HepG2 (cell line): ENCODE measurements around the gene CASP5. TPM values are rescaled to one million over a fixed set of nuclear protein-coding genes. Genes with fewer than 3 reads are reported as not detected.

Experiments
- ATAC-seq: fragments of 200-7000 bp; cut with Tn5 transposase; 3 replicates; pipeline ENCODE4 v1.9.1; 2020; ENCODE audit warnings: mild to moderate bottlenecking, moderate library complexity
- BruUV-seq: library from RNA; stranded (reverse); fragments of 400-500 nt; replicated peaks from 2 replicates; lab custom pipeline; 2021; lab: Mats Ljungman, UMichigan
- CTCF ChIA-PET: fragments of 300-600 bp; formaldehyde crosslinking; extraction: SDS; loops from one replicate; lab custom pipeline; 2021; ENCODE audit warnings: low total read pairs, inconsistent platforms, low intra/inter-chr PET ratio; lab: Yijun Ruan, JAX
- POLR2A ChIA-PET: fragments of 350-600 bp; sonication (Branson Sonifier 250); formaldehyde crosslinking; loops from one replicate; lab custom pipeline; 2020; ENCODE audit warnings: antibody characterized with exemption, inconsistent platforms; lab: Yijun Ruan, JAX
- DNase-seq: peaks from one replicate; pipeline ENCODE4 v3.0.0-alpha.2; 2015; ENCODE audit warnings: low spot score
- FAIRE-seq: peaks from 3 replicates; lab custom pipeline; 2011; peaks lifted over from hg19 to GRCh38; lab: Jason Lieb, UNC
- H2AFZ ChIP-seq: one replicate; pipeline ENCODE4 v1.6.1; 2011; ENCODE audit warnings: low read length, inconsistent platforms
- H3K27ac ChIP-seq: fragments of 300-600 bp; 3 replicates; pipeline ENCODE4 v1.8.0; 2011; ENCODE audit warnings: mixed run types, mild to moderate bottlenecking, mixed read lengths, low read length, inconsistent platforms; ENCODE audit not compliant: insufficient read depth; ENCODE audit errors: extremely low read length
- H3K27me3 ChIP-seq, 2 experiments: fragments of 200-600 bp in 1 of 2; 2 replicates in 1 of 2; 3 replicates in 1 of 2; pipeline versions ENCODE4 v1.6.0 to v1.8.0; 2011; ENCODE audit warnings: low read length in 2 of 2, mild to moderate bottlenecking in 2 of 2, moderate library complexity in 2 of 2, inconsistent platforms in 1 of 2; ENCODE audit not compliant: insufficient read depth in 2 of 2, control insufficient read depth in 1 of 2
- H3K36me3 ChIP-seq, 2 experiments: fragments of 200-600 bp in 1 of 2; replicated peaks in 1 of 2; 2 replicates in 1 of 2; 3 replicates in 1 of 2; pipeline versions ENCODE4 v1.5.1 to v1.8.0; 2011; ENCODE audit warnings: low read length in 2 of 2, inconsistent platforms in 1 of 2; ENCODE audit not compliant: insufficient read depth in 2 of 2, control insufficient read depth in 1 of 2
- H3K4me1 ChIP-seq: 2 replicates; pipeline ENCODE4 v1.5.1; 2012; ENCODE audit warnings: low read length, inconsistent platforms; ENCODE audit not compliant: insufficient read depth
- H3K4me2 ChIP-seq: 2 replicates; pipeline ENCODE4 v1.6.0; 2011; ENCODE audit warnings: low read depth, low read length, inconsistent platforms
- H3K4me3 ChIP-seq, 3 experiments: fragments of 200-600 bp in 1 of 3; sonication (generic), shearing (Covaris generic) in 1 of 3; replicated peaks in 1 of 3; 2 replicates each; pipeline ENCODE4 v1.5.1; 2011 to 2016; ENCODE audit warnings: low read length in 3 of 3, inconsistent platforms in 2 of 3, low read depth in 2 of 3, mild to moderate bottlenecking in 2 of 3, control low read depth in 1 of 3, mixed read lengths in 1 of 3; ENCODE audit not compliant: insufficient read depth in 1 of 3
- H3K79me2 ChIP-seq: one replicate; pipeline ENCODE4 v1.6.1; 2011; ENCODE audit warnings: low read length, inconsistent platforms; ENCODE audit not compliant: insufficient read depth
- H3K9ac ChIP-seq: 2 replicates; pipeline ENCODE4 v1.6.0; 2011; ENCODE audit warnings: mild to moderate bottlenecking, low read depth, low read length, inconsistent platforms; ENCODE audit not compliant: insufficient read depth
- H3K9me3 ChIP-seq: 2 replicates; pipeline ENCODE4 v1.5.1; 2012; ENCODE audit warnings: mild to moderate bottlenecking, low read length
- H4K20me1 ChIP-seq: 2 replicates; pipeline ENCODE4 v1.6.0; 2011; ENCODE audit warnings: inconsistent platforms, mild to moderate bottlenecking, low read length, moderate library complexity; ENCODE audit not compliant: insufficient read depth
- CC2D1A ChIP-seq: sonication (generic); formaldehyde crosslinking; IDR thresholded peaks from 2 replicates; pipeline ENCODE4 v1.8.1; 2023; ENCODE audit warnings: mild to moderate bottlenecking, missing genetic modification reagents
- ELF1 ChIP-seq: sonication (generic); formaldehyde crosslinking; IDR thresholded peaks from 2 replicates; pipeline ENCODE4 v1.4.0; 2020; ENCODE audit warnings: missing genetic modification reagents
- ERF ChIP-seq: IDR thresholded peaks from 2 replicates; pipeline ENCODE4 v1.6.1; 2018; ENCODE audit warnings: missing biosample characterization, missing genetic modification reagents
- GPN1 ChIP-seq: sonication (generic); formaldehyde crosslinking; IDR thresholded peaks from 2 replicates; pipeline ENCODE4 v1.5.1; 2020; ENCODE audit warnings: missing genetic modification reagents, borderline replicate concordance
- KLF16 ChIP-seq, 2 experiments: sonication (generic) in 1 of 2; formaldehyde crosslinking in 1 of 2; IDR thresholded peaks; 2 replicates each; pipeline versions ENCODE4 v1.6.1 to v1.8.0; 2016 to 2023; ENCODE audit warnings: missing genetic modification reagents in 2 of 2, missing compliant biosample characterization in 1 of 2
- MAFK ChIP-seq, 2 experiments: IDR thresholded peaks in 1 of 2; conservative IDR thresholded peaks in 1 of 2; 2 replicates each; pipeline ENCODE4 v1.6.1; 2011; ENCODE audit warnings: improper control_type of control experiment in 2 of 2, low read length in 2 of 2
- RBAK ChIP-seq: sonication (generic); formaldehyde crosslinking; IDR thresholded peaks from 2 replicates; pipeline ENCODE4 v1.5.1; 2020; ENCODE audit warnings: mild to moderate bottlenecking, missing genetic modification reagents
- TBP ChIP-seq: sonication (generic); formaldehyde crosslinking; IDR thresholded peaks from 2 replicates; pipeline ENCODE4 v1.5.0; 2020; ENCODE audit warnings: missing genetic modification reagents
- TEAD3 ChIP-seq: optimal IDR thresholded peaks from 2 replicates; pipeline ENCODE3; 2016; ENCODE audit warnings: borderline replicate concordance
- ZBTB38 ChIP-seq: sonication (generic); formaldehyde crosslinking; IDR thresholded peaks from 2 replicates; pipeline ENCODE4 v1.5.1; 2020; ENCODE audit warnings: mild to moderate bottlenecking, missing genetic modification reagents
- ZNF460 ChIP-seq: sonication (generic); formaldehyde crosslinking; IDR thresholded peaks from 2 replicates; pipeline ENCODE4 v1.5.1; 2020; ENCODE audit warnings: missing genetic modification reagents, mild to moderate bottlenecking, borderline replicate concordance
- ZNF546 ChIP-seq: sonication (generic); formaldehyde crosslinking; conservative IDR thresholded peaks from 2 replicates; pipeline ENCODE4 v1.8.1; 2023; ENCODE audit warnings: mild to moderate bottlenecking, missing genetic modification reagents
- ZNF780A ChIP-seq: sonication (generic); formaldehyde crosslinking; IDR thresholded peaks from 2 replicates; pipeline ENCODE4 v1.8.0; 2022; ENCODE audit warnings: mild to moderate bottlenecking, missing genetic modification reagents, moderate library complexity
- ZSCAN29 ChIP-seq: sonication (generic); formaldehyde crosslinking; conservative IDR thresholded peaks from 2 replicates; pipeline ENCODE4 v1.4.0; 2020; ENCODE audit warnings: mild to moderate bottlenecking, missing genetic modification reagents
- WGBS: methylation state at CpG from one replicate; pipeline ENCODE4 v1.1.6; 2017; ENCODE audit warnings: low lambda C conversion rate; 5-methylcytosine and 5-hydroxymethylcytosine counted together
- in situ Hi-C: cut with HindIII; loops from 2 replicates; pipeline ENCODE4 v1.10.0; 2017; ENCODE audit warnings: low pct_unique_long_range_greater_than_20kb; ENCODE audit not compliant: extremely low pct_ligation_motif_present
- intact Hi-C: fragments of 100-400 bp; cut with micrococcal nuclease; formaldehyde crosslinking; loops from one replicate; pipeline ENCODE4 v1.10.0; 2022; ENCODE audit not compliant: unreplicated experiment
- polyA plus RNA-seq, 8 experiments: library from polyadenylated mRNA; depleted of rRNA in 3 of 8; stranded (reverse) in 7 of 8; unstranded in 1 of 8; fragments of >200 nt; fragmentation: Illumina TruSeq in 4 of 8; extraction: Trizol in 4 of 8; gene quantifications; 2 replicates each; pipeline versions ENCODE4 v1.2.1 to v1.2.3, GENCODE V29; 2011 to 2016; ENCODE audit warnings: low read depth in 4 of 8, missing spikeins in 1 of 8, mixed read lengths in 1 of 8; ENCODE audit not compliant: insufficient read depth in 1 of 8
- total RNA-seq, 5 experiments: library from RNA; depleted of rRNA; stranded (reverse); fragments of >200 nt; fragmentation: Illumina TruSeq; extraction: Trizol; gene quantifications; 2 replicates each; pipeline ENCODE4 v1.2.3, GENCODE V29; 2016; ENCODE audit warnings: low read depth in 1 of 5
- TF ChIP-seq, protein P1 (sequence below): IDR thresholded peaks from 2 replicates; pipeline ENCODE4 v1.4.0; 2020; ENCODE audit warnings: mild to moderate bottlenecking, missing genetic modification reagents

CASP5 gene
- total and polyA plus RNA-seq, 2 of the 13 experiments (the other 11 are each of a cell fraction or from before 2014, with no cell fraction given), result not detected

- FAIRE-seq, result no peak
- H3K4me2 ChIP-seq, result no peak overlapping the region
- peak overlapping the region; percentile 11 for H3K27ac ChIP-seq
- H3K9me3 ChIP-seq, result no peaks in the 10 kb centered on the region
- ATAC-seq, result no peak
- no peaks in the 10 kb centered on the region for H4K20me1 ChIP-seq
- TF ChIP-seq KLF16 (CRISPR knock-in tag; IDR thresholded peaks at IDR 0.05), result no peak
- TF ChIP-seq TEAD3 (CRISPR knock-in tag), result no peak
- no peak for TF ChIP-seq MAFK (conservative IDR thresholded peaks at IDR 0.05 in 1 of 2, IDR thresholded peaks at IDR 0.05 in 1 of 2; ENCODE audit: low read length in 2 of 2)
- TF ChIP-seq, all 625 proteins: peak for 0
- WGBS, result 95% methylated on average over 1 of the region's 1 CpG
- no peaks in the 10 kb centered on the region for H3K79me2 ChIP-seq
- no peaks in the 10 kb centered on the region for H3K27me3 ChIP-seq
- no peak for DNase-seq
- H3K4me1 ChIP-seq, result peaks cover 82% of the 10 kb centered on the region
- CTCF ChIA-PET, result no interaction called here
- no peak overlapping the region for H3K4me3 ChIP-seq
- no peaks in the 10 kb centered on the region for H3K36me3 ChIP-seq
- intact Hi-C loops (loop anchor here (5.0 to 10.0 kb wide), 2 partner anchors 52 to 95 kb away; no protein-coding TSS in a partner anchor), in situ Hi-C loops (no loop called here)
- POLR2A ChIA-PET, result interaction anchor here (0.6 kb wide), 1 partner anchor 14 kb away, joined by 4 read pairs; no protein-coding TSS in a partner anchor
- peak overlapping the region; percentile 60 for H2AFZ ChIP-seq
- no TSS peak for BruUV-seq
- H3K9ac ChIP-seq, result no peak overlapping the region
These were observed 26.5 kb upstream of the CASP5 start for GRCh38 chr11:105049481-105049880.

GRCh38 chr11:105046898-105047579 is 24.1 kb upstream of the CASP5 start:
- Histone ChIP-seq H3K9me3 (no peaks in the 10 kb centered on the region), H3K9ac (peak overlapping the region; percentile 23; the same call in 1 of the 2 replicates), H3K4me2 (peak overlapping the region; percentile 53), H3K27me3 (no peaks in the 10 kb centered on the region), H3K27ac (peak overlapping the region; percentile 76), H3K4me1 (peaks cover 65% of the 10 kb centered on the region), H3K4me3 (no peak overlapping the region; a peak in 1 of 6 replicates), H3K79me2 (no peaks in the 10 kb centered on the region), H2AFZ (no peak overlapping the region), H4K20me1 (no peaks in the 10 kb centered on the region), H3K36me3 (no peaks in the 10 kb centered on the region)
- BruUV-seq, result no TSS peak
- FAIRE-seq, result peak; percentile 96
- 44% methylated on average over 8 of the region's 8 CpGs for WGBS
- ChIA-PET POLR2A (interaction anchor here (0.6 to 1.2 kb wide), 3 partner anchors 10 to 78 kb away, joined by 3 to 6 read pairs (median 4); no protein-coding TSS in a partner anchor), CTCF (no interaction called here)
- peak; percentile 92 for DNase-seq
- peak; percentile 94 for ATAC-seq
- intact Hi-C loops, result loop anchor here (1.0 to 10.0 kb wide), 4 partner anchors 10 to 98 kb away; partner anchors contain the start of gene CASP4
- in situ Hi-C loops, result no loop called here
- TF ChIP-seq TBP (CRISPR knock-in tag) (no peak), ELF1 (CRISPR knock-in tag) (peak; percentile 46; the same call in 1 of the 2 replicates), CC2D1A (CRISPR knock-in tag) (no peak), ERF (CRISPR knock-in tag) (peak; percentile 93), ZNF780A (CRISPR knock-in tag) (no peak), GPN1 (CRISPR knock-in tag) (no peak), ZSCAN29 (CRISPR knock-in tag) (no peak), RBAK (no peak), ZNF546 (CRISPR knock-in tag) (no peak), ZNF460 (CRISPR knock-in tag) (no peak), ZBTB38 (CRISPR knock-in tag) (no peak)
- TF ChIP-seq, protein P1, sequence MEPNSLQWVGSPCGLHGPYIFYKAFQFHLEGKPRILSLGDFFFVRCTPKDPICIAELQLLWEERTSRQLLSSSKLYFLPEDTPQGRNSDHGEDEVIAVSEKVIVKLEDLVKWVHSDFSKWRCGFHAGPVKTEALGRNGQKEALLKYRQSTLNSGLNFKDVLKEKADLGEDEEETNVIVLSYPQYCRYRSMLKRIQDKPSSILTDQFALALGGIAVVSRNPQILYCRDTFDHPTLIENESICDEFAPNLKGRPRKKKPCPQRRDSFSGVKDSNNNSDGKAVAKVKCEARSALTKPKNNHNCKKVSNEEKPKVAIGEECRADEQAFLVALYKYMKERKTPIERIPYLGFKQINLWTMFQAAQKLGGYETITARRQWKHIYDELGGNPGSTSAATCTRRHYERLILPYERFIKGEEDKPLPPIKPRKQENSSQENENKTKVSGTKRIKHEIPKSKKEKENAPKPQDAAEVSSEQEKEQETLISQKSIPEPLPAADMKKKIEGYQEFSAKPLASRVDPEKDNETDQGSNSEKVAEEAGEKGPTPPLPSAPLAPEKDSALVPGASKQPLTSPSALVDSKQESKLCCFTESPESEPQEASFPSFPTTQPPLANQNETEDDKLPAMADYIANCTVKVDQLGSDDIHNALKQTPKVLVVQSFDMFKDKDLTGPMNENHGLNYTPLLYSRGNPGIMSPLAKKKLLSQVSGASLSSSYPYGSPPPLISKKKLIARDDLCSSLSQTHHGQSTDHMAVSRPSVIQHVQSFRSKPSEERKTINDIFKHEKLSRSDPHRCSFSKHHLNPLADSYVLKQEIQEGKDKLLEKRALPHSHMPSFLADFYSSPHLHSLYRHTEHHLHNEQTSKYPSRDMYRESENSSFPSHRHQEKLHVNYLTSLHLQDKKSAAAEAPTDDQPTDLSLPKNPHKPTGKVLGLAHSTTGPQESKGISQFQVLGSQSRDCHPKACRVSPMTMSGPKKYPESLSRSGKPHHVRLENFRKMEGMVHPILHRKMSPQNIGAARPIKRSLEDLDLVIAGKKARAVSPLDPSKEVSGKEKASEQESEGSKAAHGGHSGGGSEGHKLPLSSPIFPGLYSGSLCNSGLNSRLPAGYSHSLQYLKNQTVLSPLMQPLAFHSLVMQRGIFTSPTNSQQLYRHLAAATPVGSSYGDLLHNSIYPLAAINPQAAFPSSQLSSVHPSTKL (CRISPR knock-in tag), result peak; percentile 98
